Natural killer cell (primary cell): ENCODE measurements around the gene SLIRP. TPM values are rescaled to one million over a fixed set of nuclear protein-coding genes. Genes with fewer than 3 reads are reported as not detected.

Experiments used
- ATAC-seq, 3 donors: fragments of 150-1000 bp in 2 of 3; fragments of 200-7000 bp in 1 of 3; cut with Tn5 transposase; 1 replicate in 1 of 3; 2 replicates in 2 of 3; pipeline ENCODE4 v1.10.0; 2021; ENCODE audit warnings: mild to moderate bottlenecking in 2 of 3, moderate library complexity in 2 of 3
- DNase-seq, 2 donors: peaks; one replicate each; pipeline versions ENCODE4 v3.0.0 to v3.0.0-alpha.2; 2013 to 2021; ENCODE audit warnings: mixed read lengths in 1 of 2
- H3K27ac ChIP-seq: one replicate; pipeline ENCODE4 v1.5.1; 2013; ENCODE audit warnings: mild to moderate bottlenecking, low read length
- H3K27me3 ChIP-seq: one replicate; pipeline ENCODE4 v1.6.1; 2013; ENCODE audit warnings: low read length; ENCODE audit not compliant: control insufficient read depth, insufficient read depth
- H3K36me3 ChIP-seq: one replicate; pipeline ENCODE4 v1.6.1; 2013; ENCODE audit warnings: low read length; ENCODE audit not compliant: control insufficient read depth, insufficient read depth
- H3K4me1 ChIP-seq: one replicate; pipeline ENCODE4 v1.6.1; 2013; ENCODE audit warnings: low read length; ENCODE audit not compliant: control insufficient read depth, insufficient read depth
- H3K4me3 ChIP-seq: one replicate; pipeline ENCODE4 v1.5.1; 2013; ENCODE audit warnings: low read length
- H3K9me3 ChIP-seq: one replicate; pipeline ENCODE4 v1.6.1; 2013; ENCODE audit warnings: low read length; ENCODE audit not compliant: control insufficient read depth, insufficient read depth
- H3K27ac Mint-ChIP-seq, 2 donors: one replicate each; pipeline ENCODE4 v1.8.0; 2022; ENCODE audit warnings: mild to moderate bottlenecking in 2 of 2, mixed read lengths in 2 of 2, moderate library complexity in 1 of 2
- H3K27me3 Mint-ChIP-seq, 2 donors: one replicate each; pipeline ENCODE4 v1.8.0; 2022; ENCODE audit warnings: low read depth in 2 of 2, mixed read lengths in 2 of 2
- H3K36me3 Mint-ChIP-seq: one replicate; pipeline ENCODE4 v1.8.0; 2022; ENCODE audit warnings: mixed read lengths
- H3K4me1 Mint-ChIP-seq, 2 donors: one replicate each; pipeline ENCODE4 v1.8.0; 2022; ENCODE audit warnings: mixed read lengths in 2 of 2
- H3K4me3 Mint-ChIP-seq: one replicate; pipeline ENCODE4 v1.8.0; 2022; ENCODE audit warnings: mild to moderate bottlenecking, moderate library complexity, mixed read lengths
- H3K9me3 Mint-ChIP-seq, 2 donors: one replicate each; pipeline ENCODE4 v1.8.0; 2022; ENCODE audit warnings: mixed read lengths in 2 of 2
- WGBS: methylation state at CpG from one replicate; pipeline ENCODE4 v1.1.7; 2013; ENCODE audit warnings: missing lambda C conversion rate; ENCODE audit not compliant: insufficient coverage; 5-methylcytosine and 5-hydroxymethylcytosine counted together
- intact Hi-C: fragments of 100-400 bp; cut with micrococcal nuclease; formaldehyde crosslinking; loops from one replicate; pipeline ENCODE4 v1.14.2; 2022
- total RNA-seq, 4 donors: library from RNA; stranded (reverse); fragments of 120-200 nt in 1 of 4; gene quantifications; one replicate each; pipeline versions ENCODE4 v1.2.3 to v1.2.4, GENCODE V29; 2013 to 2022
- TF ChIP-seq, protein P1 (sequence below): fragments of 200-600 bp; IDR thresholded peaks from one replicate; pipeline ENCODE4 v1.8.0; 2022; ENCODE audit warnings: antibody characterized with exemption

Gene SLIRP
- total RNA-seq, 3 donors from 2014 or later (not counting 1 experiment from before 2014, with no cell fraction given), result 29.5 to 33.1 (median 31.6) TPM

DNA sequence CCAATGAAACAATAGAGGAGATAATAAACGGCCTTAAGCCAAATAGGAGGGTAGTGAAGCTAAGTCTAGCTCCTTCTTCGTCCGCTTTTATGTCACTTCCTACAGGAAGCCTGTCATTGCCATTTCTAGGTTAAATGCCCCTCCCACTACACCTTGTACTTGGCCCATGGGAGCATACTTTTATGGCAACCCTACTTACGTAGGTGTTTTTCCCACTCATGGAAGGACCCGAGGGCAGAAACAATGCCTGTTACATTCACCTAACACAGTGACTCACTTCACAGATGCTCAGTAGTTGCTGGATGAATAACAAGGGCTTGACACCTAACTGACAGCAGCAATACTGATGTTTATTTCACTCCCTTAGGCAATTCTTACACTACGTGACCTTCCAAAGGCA, 44.6 kb upstream of the SLIRP start:
- TF ChIP-seq, protein P1, sequence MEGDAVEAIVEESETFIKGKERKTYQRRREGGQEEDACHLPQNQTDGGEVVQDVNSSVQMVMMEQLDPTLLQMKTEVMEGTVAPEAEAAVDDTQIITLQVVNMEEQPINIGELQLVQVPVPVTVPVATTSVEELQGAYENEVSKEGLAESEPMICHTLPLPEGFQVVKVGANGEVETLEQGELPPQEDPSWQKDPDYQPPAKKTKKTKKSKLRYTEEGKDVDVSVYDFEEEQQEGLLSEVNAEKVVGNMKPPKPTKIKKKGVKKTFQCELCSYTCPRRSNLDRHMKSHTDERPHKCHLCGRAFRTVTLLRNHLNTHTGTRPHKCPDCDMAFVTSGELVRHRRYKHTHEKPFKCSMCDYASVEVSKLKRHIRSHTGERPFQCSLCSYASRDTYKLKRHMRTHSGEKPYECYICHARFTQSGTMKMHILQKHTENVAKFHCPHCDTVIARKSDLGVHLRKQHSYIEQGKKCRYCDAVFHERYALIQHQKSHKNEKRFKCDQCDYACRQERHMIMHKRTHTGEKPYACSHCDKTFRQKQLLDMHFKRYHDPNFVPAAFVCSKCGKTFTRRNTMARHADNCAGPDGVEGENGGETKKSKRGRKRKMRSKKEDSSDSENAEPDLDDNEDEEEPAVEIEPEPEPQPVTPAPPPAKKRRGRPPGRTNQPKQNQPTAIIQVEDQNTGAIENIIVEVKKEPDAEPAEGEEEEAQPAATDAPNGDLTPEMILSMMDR, result no peak
- H3K36me3 ChIP-seq, result no peaks in the 10 kb centered on the region
- no peak for DNase-seq
- no peaks in the 10 kb centered on the region for H3K27me3 Mint-ChIP-seq
- H3K9me3 ChIP-seq, result no peaks in the 10 kb centered on the region
- no peaks in the 10 kb centered on the region for H3K4me1 Mint-ChIP-seq
- no peak overlapping the region for H3K4me3 Mint-ChIP-seq
- no peaks in the 10 kb centered on the region for H3K4me1 ChIP-seq
- no peak for ATAC-seq
- no peak overlapping the region for H3K27ac Mint-ChIP-seq
- H3K27me3 ChIP-seq, result no peaks in the 10 kb centered on the region
- 89% methylated on average over 6 of the region's 6 CpGs for WGBS
- H3K4me3 ChIP-seq, result no peak overlapping the region
- H3K9me3 Mint-ChIP-seq, result no peaks in the 10 kb centered on the region
- no peaks in the 10 kb centered on the region for H3K36me3 Mint-ChIP-seq
- no peak overlapping the region for H3K27ac ChIP-seq
- intact Hi-C loops, result no loop called here

DNA sequence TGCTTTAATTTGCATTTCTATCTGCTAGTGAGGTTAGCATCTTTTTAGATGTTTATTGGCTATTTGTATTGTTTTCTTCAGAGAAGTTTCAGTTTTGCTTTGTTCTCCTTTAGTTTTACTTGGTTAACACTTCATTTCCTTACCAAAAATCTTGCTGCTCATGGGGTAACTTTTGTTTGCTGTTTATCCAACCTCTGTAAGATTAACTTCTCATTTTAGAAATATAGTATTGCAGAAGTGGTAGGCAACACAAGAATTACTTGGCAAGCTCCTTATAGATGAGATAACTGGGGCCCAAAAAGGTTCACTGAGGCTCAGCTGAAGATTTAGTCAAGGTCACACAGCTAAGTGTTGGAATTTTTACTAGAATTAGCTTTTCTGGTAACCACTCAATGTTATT, 40.6 kb upstream of the SLIRP start:
- DNase-seq (no peak), ATAC-seq (no peak)
- Mint-ChIP-seq H3K9me3 (no peaks in the 10 kb centered on the region), H3K27ac (no peak overlapping the region), H3K36me3 (no peaks in the 10 kb centered on the region), H3K4me3 (no peak overlapping the region), H3K27me3 (no peaks in the 10 kb centered on the region), H3K4me1 (no peaks in the 10 kb centered on the region)
- H3K36me3 ChIP-seq, result no peaks in the 10 kb centered on the region
- no peaks in the 10 kb centered on the region for H3K4me1 ChIP-seq
- H3K4me3 ChIP-seq, result no peak overlapping the region
- intact Hi-C loops, result no loop called here
- H3K27ac ChIP-seq, result no peak overlapping the region
- H3K9me3 ChIP-seq, result no peaks in the 10 kb centered on the region
- TF ChIP-seq, protein P1, result no peak
- H3K27me3 ChIP-seq, result no peaks in the 10 kb centered on the region

DNA sequence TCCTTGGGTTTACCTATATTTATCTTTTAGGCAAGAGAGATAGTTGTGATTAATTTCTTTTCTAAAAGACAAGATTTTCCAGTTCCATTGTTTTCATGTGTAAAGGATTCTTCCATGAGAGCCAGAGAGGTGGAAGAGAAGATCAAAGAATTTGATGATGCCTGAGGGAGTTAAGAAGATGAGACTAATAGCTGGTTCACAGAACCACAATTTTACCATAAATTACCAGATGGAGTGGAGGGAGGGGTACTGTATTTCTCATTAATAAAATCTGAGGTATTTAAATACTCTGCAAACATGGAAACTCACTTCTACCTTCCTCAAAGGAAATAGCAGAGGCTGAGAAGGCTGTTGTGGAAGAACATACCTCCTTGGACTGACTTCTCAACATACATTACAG, 34.7 kb upstream of the SLIRP start:
- H3K27ac ChIP-seq, result no peak overlapping the region
- no peak overlapping the region for H3K27ac Mint-ChIP-seq

DNA sequence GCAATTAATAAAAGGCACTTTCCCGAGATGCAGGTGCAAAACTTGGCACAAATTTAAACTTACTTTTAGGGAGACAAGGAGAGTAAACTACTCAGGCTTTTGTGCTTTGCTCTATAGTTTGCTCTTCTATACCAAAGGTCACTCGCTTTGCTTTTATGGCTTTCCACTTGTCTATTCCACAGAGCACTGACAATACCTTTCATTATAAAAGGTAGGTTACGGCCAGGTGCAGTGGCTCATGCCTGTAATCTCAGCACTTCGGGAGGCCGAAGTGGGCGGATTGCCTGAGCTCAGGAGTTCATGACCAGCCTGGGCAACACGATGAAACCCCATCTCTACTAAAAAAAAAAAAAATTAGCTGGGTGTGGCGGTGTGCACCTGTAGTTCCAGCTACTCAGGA, 33.0 kb upstream of the SLIRP start:
- H3K27ac Mint-ChIP-seq, result no peak overlapping the region
- Histone ChIP-seq H3K36me3 (peaks cover 36% of the 10 kb centered on the region), H3K4me3 (no peak overlapping the region), H3K9me3 (no peaks in the 10 kb centered on the region), H3K27me3 (no peaks in the 10 kb centered on the region), H3K4me1 (no peaks in the 10 kb centered on the region), H3K27ac (no peak overlapping the region)
- ATAC-seq (no peak), DNase-seq (no peak)
- H3K4me3 Mint-ChIP-seq, result no peak overlapping the region
- no peaks in the 10 kb centered on the region for H3K27me3 Mint-ChIP-seq
- no peaks in the 10 kb centered on the region for H3K4me1 Mint-ChIP-seq
- H3K36me3 Mint-ChIP-seq, result peaks cover 14% of the 10 kb centered on the region
- H3K9me3 Mint-ChIP-seq, result no peaks in the 10 kb centered on the region
- TF ChIP-seq, protein P1, result no peak
- intact Hi-C loops, result no loop called here
- WGBS, result 96% methylated on average over 8 of the region's 8 CpGs

More for the DNA sequence above, 34.7 kb upstream of the SLIRP start:
- DNase-seq (no peak), ATAC-seq (no peak)
- Histone ChIP-seq H3K9me3 (no peaks in the 10 kb centered on the region), H3K27me3 (no peaks in the 10 kb centered on the region), H3K4me1 (no peaks in the 10 kb centered on the region), H3K4me3 (no peak overlapping the region), H3K36me3 (peaks cover 34% of the 10 kb centered on the region)
- Mint-ChIP-seq H3K4me1 (no peaks in the 10 kb centered on the region), H3K36me3 (peaks cover 14% of the 10 kb centered on the region), H3K27me3 (no peaks in the 10 kb centered on the region), H3K4me3 (no peak overlapping the region), H3K9me3 (no peaks in the 10 kb centered on the region)
- intact Hi-C loops, result no loop called here
- TF ChIP-seq, protein P1, result no peak
